Thyroid gland (tissue), 4 donors: ENCODE results near the gene WDR11.

Experiments
- CTCF ChIP-seq, 6 experiments: fragments of 200-600 bp in 3 of 6; fragments of 450-650 bp in 3 of 6; sonication (generic) in 3 of 6; IDR thresholded peaks; one replicate each; pipeline ENCODE4 v1.5.1; 2016 to 2019; ENCODE audit warnings: antibody characterized with exemption in 6 of 6, mild to moderate bottlenecking in 2 of 6, inconsistent platforms in 1 of 6, moderate library complexity in 1 of 6
- POLR2A ChIP-seq, 2 donors: fragments of 450-650 bp; IDR thresholded peaks; one replicate each; pipeline ENCODE4 v1.6.1; 2017; ENCODE audit warnings: antibody characterized with exemption in 2 of 2, mild to moderate bottlenecking in 2 of 2, moderate library complexity in 1 of 2

DNA sequence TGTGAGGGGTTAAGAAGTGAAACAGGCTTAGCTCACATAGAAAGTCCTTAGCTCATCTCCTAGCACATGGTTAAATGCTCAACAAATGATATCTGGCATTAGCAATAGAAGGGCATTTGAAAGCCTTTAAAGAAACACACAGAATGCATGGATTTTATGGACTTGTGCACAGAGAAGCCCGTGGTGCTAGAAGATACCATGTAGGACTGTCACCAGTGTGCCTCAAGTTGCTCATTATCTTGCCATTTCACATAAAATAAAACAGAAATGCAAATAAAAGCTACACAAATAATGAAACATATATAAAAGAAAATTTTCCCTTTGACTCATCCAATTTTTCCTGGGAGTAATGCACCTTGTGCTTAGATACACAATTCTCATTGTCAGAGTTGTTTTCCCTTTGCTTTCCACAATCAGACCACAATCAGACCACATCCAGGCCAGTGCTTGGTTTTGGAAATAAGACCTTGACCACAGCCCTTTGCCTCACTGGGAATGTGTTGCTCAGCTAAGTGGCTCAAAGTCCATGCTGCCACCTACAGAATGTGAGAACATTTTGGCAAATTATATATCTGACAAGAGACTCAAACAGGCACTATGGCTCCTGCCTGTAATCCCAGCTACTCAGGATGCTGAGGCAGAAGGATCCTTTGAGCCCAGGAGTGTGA lies 9.5 kb upstream of the WDR11 start:
- TF ChIP-seq CTCF (IDR thresholded peaks at IDR 0.05) (no peak), POLR2A (IDR thresholded peaks at IDR 0.05) (no peak)
